B cell (primary cell): Measurements from ENCODE around the gene SLC4A4.

Source experiments
- EZH2 ChIP-seq: IDR thresholded peaks from 2 replicates; pipeline ENCODE4 v1.6.1; 2012; ENCODE audit warnings: borderline replicate concordance, low read depth, mild to moderate bottlenecking, moderate library complexity, low read length; ENCODE audit not compliant: insufficient read depth, poor library complexity, severe bottlenecking
- TF ChIP-seq, protein P1 (sequence below): fragments of 200-600 bp; IDR thresholded peaks from one replicate; pipeline ENCODE4 v1.8.0; 2022; ENCODE audit warnings: antibody characterized with exemption, mild to moderate bottlenecking

DNA sequence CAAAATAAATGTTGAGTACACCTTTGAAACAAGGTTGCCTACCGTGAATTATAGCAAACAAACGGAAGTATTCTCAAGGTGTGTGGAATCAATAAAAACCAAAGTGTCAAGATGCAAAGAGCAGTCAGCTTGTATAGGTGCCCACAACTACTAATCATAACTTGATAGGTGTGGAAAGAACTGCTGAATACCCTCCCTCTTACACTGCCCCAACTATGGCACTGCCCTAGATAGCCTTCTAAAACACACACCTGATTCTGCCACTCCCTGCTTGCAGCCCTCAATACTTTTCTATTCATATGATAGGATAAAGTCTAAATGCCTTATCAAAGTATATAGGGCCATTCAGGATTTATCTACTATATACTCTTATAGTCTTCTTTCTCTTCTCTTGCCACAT is 31.1 kb upstream of the SLC4A4 start:
- TF ChIP-seq, protein P1, sequence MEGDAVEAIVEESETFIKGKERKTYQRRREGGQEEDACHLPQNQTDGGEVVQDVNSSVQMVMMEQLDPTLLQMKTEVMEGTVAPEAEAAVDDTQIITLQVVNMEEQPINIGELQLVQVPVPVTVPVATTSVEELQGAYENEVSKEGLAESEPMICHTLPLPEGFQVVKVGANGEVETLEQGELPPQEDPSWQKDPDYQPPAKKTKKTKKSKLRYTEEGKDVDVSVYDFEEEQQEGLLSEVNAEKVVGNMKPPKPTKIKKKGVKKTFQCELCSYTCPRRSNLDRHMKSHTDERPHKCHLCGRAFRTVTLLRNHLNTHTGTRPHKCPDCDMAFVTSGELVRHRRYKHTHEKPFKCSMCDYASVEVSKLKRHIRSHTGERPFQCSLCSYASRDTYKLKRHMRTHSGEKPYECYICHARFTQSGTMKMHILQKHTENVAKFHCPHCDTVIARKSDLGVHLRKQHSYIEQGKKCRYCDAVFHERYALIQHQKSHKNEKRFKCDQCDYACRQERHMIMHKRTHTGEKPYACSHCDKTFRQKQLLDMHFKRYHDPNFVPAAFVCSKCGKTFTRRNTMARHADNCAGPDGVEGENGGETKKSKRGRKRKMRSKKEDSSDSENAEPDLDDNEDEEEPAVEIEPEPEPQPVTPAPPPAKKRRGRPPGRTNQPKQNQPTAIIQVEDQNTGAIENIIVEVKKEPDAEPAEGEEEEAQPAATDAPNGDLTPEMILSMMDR, result no peak
- no peak for TF ChIP-seq EZH2
